HG02763 (cell line): ENCODE data around the gene ATOH7.
"Not testable (repeated sequence)": the region's sequence is repeated elsewhere in the genome, so short reads cannot be mapped to it uniquely, and the experiment has no call there.

ENCODE experiments used
- ATAC-seq: cut with Tn5 transposase; IDR thresholded peaks from one replicate; pipeline ENCODE4 v1.9.1; 2021; ENCODE audit warnings: mild to moderate bottlenecking, moderate library complexity; ENCODE audit not compliant: unreplicated experiment

ATOH7 gene

DNA sequence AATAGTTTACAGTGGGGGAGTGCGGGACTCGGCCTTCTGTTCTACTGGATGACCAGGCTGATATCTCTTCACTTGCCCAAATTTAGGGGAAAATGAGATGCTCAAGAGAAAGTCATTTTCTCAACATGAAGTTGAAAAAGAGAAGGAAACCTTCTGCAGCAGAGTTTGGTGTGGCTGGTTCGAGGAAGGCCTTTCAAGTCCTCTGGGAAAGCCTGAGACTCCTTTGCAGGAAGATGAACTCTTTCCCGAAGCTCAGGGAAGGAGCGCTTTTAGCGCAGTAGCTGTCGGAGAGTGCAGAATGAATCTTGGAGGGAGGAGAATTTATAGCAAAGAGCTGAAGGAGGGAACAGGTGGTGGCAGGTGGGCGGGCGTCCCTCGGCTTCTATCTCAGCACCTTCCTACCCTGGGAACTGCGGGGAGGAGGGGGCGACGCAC lies at the start of gene ATOH7:
ATOH7 (minus strand) TSS at position 297 of the 435 bp plus-strand sequence. CDS start 436 bp downstream, outside the sequence.
- ATAC-seq = no peak

DNA sequence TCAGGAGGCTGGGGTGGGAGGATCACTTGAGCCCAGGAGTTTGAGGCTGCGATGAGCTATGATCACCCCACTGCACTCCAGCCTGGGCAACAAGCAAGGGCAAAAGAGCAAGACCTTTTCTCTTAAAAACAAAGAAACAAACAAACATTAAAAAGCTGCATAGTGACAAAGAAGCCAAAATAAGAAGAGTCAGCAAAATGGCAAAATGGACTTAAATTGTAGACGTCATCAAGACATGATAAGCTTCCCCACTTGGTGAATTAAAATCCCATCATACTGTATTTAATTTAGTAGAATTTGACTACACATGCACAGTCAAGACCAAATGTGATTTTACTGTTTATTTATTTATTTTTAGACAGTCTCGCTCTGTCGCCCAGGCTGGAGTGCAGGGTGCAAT lies 48.8 kb upstream of the ATOH7 start:
- no peak for ATAC-seq

DNA sequence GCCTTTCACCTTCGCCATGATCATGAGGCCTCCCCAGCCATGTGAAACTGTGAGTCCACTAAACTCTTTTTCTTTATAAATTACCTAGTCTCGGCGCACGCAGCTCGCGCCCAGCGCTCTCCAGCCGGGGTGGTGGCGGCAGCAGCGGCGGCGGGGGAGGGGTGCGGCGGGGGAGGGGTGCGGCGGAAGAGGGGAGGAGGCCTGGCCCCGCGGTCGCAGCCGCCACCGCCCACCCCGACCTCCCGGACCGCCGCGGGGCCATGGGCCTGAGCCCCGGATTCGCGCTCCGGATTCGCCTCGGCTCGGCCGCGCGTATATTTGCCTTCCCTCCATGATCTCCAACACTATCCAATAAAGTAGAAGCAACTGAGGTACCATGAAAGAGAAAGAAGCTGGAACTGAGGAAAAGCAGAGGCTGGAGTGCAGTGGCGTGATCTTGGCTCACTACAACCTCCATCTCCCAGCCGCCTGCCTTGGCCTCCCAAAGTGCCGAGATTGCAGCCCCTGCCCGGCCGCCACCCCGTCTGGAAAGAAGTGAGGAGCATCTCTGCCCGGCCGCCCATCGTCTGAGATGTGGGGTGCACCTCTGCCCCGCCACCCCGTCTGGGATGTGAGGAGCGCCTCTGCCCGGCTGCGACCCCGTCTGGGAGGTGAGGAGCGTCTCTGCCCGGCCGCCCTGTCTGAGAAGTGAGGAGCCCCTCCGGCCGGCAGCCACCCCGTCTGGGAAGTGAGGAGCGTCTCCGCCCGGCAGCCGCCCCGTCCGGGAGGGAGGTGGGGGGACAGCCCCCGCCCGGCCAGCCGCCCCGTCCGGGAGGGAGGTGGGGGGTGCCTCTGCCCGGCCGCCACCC lies 47.2 kb upstream of the ATOH7 start:
- not testable (repeated sequence) for ATAC-seq

DNA sequence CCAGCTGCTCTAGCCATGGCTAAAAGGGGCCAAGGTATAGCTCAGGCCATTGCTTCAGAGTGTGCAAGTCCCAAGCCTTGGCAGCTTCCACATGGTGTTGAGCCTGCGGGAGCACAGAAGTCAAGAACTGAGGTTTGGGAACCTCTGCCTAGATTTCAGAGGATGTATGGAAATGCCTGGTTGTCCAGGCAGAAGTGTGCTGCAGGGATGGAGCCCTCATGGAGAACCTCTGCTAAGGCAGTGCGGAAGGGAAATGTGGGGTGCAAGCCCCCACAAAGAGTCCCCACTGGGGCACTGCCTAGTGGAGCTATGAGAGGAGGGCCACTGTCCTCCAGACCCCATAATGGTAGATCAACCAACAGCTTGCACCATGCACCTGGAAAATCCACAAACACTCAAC lies 45.9 kb upstream of the ATOH7 start:
- ATAC-seq = not testable (repeated sequence)

DNA sequence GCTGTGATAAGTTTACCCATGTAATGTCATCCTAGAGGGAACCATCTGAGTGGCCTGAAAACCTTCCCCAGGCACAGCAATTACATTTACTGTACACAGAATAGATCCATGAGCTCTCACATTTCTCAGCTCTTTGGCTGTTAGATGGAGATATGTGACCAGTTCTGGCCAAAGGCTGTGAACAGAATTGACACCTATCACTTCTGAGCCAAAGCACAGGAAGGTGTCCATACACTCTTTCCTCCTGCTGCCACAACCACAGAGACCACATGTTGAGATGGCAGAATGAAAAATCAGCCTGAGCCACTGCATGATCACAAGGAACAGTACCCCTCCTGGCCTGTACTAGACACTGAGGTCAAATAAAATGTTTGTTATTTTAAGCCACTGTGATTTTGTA lies 44.3 kb upstream of the ATOH7 start:
- ATAC-seq = no peak

DNA sequence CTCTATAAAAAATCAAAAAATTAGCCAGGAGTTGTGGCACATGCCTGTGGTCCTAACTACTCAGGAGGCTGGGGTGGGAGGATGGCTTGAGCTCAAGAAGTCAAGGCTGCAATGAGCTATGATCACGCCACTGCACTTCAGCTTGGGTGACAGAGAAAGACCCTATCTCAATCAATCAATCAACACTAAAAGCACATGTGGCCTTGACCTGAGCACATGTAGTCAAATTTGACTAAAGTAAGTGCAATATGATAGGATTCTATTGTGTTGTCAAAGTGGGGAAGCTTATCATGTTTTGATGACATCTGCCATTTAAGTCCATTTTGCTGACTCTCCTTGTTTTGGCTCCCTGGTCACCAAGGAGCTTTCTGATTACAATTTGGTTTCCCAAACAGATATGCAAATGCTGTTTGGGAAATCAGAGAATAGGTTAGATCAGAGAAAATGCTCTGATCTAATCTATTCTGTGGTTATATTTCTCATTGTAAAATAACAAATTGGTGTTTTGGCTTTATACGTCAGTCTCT lies 43.8 kb upstream of the ATOH7 start:
- no peak for ATAC-seq

DNA sequence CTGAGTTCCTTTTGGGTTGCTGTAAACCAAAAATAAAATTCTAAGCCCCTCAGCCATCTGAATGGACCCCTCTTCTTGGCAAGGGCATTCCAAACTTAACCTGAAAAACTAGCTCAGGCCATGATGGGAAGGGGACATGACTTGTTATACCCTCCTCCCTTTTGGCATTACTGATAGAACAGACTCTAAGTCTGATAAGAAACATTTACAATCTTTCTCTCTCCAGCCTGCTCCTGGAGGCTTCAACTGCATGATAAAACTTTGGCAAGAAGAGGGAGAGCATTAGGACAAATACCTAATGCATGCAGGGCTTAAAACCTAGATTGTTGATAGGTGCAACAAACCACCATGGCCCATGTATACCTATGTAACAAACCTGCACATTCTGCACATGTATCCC lies 40.9 kb upstream of the ATOH7 start:
- no peak for ATAC-seq

DNA sequence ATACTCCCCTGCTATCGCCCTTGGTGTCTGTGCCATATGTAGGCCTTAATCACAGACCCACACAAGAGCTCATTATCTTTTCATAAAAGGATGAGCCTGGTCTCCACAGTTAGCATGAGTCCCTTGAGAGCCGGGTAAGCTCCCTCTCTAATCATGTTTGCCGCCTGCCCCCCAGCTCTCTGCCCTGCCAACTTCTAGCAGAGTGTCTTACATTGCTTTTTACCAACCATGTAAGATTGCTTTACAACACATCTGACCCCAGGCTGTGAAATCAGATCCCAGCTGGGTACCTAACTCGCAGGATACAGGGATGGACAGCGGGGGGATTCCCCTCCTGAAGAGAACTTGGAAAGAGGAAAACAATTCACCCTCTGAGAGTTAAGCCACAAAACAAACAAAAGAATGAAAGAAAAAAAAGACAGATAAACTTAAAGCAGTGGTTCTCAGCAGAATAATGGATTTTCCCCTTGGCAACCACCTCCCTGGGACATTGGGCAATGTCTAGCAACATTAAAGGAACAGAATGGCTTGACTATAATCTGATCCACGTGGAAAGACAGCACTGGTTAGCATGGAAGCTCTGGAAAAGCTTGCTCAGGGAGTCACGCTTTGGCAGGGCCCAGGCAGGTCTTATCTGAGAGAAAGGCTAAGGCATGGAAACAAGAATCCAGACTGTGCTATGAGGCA lies 39.4 kb upstream of the ATOH7 start:
- ATAC-seq = no peak

DNA sequence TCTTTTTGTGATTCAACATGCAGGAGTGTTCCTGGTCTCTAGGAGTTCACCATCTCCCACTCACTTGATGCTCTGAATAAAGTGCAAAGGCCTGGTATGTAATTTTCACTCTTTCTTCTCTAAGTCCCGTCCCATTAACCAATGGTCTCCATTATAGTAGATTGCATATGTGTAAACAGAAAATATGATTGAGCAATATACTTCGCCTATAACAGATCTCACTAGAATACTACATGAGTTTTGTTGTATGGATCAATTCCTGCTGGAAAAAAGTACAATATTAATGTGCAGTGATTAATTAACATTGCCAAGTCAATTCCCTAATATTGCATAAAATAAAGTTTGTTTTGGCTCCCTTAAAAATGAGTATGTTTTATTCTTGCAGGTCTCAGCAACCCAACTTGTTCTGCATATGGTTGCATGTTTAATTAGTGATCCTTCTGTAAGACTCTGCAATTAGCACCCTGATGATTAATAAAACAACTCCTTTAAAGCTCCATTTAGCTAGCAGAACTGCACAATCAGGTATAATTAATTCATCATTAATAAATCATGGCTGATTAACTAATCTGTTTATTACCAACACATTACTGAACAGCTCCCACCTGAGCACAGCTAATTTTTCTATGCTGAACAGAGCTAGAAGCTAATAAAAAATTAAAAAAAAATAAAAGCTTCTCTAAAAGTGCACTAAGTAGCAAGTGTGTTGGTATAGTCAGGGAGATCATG lies 37.8 kb upstream of the ATOH7 start:
- ATAC-seq = no peak

DNA sequence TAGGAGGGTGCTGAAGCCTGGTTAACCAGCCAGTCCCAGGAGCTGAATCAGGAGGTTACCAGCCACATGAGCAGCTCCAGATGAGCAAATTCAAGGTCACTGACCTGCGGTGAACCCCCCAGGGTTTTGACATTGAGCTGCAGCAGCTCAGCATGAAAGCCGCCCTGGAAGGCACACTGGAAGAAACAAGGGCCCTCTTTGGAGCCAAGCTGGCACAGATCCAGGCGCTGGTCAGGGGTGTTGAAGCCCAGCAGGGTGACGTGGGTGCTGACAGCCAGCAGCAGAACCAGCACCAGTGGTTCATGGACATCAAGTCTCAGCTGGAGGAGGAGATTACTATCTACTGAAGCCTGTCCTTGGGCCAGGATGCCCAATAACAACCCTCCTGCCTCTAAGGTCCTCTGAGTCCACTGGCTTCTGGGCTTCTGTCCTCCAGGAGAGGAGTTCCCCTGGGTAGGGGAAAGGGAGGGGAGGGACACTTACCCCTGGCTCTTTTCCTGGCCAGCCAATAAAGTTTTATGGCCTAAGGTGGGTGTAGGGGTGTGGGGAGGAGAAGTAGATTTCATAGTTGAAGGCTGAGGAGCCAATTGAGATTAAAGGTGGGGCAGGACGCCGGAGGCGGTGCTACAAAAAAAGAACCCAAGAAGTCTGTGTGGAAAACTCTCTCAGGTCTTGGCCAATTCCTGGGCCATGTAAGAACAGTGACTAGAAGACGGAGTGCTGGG lies 29.4 kb upstream of the ATOH7 start:
- ATAC-seq = no peak

DNA sequence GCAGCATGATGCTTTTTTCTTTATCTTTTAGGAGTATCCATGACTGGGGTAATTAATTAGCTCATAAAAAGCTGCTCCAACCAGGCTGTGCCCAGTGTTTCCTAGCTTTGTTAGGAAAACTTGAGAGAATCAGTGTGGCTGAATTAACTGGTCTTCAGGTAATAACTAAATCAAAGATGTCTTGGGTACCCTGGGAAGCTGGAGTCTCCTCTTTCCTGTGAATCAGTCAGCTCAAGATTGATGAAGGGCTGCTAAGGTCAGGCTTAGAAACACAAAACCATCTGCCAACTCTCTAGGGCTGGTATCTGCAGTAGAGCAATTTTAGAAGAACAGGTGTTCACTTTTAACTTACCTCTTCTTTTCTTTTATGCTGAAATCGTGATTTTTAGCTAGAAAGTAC lies 21.4 kb upstream of the ATOH7 start:
- no peak for ATAC-seq

DNA sequence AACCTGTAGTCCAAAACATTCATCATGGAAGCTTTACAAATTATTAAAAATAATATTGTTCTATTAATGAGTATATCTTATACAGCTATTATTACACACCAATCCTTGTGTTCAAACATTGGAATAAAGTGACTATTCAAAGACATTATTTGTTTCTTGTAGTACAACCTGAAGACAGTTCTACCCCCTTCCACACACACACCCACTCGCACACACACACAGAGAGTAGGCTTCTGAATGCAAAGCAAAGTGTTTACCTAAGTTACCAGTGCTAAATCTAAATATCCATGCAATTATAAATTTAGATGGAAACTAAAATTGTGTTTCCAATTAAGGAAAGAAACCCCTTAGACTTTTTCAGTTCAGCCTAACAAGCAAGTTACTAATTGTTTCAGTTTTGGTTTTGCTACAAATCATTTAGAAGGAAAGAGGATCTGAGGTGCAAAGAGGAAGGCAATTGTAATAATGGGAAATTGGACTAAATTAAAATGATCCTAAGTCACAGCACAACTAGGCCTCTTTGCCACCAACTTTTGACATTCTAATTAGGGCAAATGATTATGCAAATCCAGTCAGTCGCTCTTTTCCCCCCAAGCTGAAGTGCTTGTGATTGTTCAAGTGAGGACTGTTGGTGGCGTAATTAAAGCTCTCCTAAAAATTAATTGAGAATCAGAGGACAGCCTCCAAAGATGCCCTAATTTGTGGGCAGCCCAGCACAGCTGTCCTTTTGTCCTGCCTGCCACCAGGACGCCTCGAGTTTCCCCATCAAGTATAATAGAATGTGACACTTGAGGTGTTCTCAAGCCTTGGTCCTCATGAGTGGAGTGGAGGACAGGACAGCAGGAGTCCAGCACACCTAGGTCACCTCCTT lies 19.9 kb upstream of the ATOH7 start:
- no peak for ATAC-seq

DNA sequence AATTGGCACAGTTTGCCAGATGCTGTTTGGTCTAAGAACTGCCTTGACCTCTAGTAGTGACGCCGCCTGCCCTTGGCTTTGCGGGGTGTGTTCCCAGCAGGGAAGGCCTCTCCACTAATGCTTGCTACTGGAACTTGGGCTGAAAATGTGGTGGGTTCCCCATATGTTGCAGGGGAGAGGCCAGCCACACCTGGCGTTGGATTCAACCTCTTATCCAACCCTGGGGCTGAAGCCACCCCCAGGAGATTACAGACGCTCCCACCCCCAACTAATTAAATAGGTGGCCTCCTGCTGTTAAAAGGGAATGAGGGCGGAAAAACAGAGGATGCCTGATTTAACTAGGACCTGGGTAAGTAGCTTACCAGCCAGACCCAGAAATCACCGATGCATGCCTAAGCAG lies 19.2 kb upstream of the ATOH7 start:
- ATAC-seq = no peak

DNA sequence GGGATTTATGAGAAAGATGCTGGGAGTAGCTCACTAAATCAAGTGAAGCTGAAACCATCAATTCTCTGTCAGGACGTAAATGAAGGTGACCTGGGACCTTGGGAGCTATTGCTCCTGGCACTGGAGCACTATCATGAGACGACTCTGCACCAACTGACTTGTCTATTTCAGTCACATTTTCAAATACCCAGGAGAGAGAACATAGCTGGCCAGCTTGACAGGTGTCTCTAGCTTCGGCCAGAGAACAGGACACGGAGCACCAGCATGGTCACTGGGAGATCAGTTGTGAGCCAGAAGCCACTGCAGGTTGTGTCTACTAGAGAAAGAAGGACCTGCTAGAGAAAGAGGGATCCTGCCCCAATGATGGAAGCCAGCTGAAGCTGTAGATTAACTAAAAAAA lies 17.4 kb upstream of the ATOH7 start:
- ATAC-seq = no peak

DNA sequence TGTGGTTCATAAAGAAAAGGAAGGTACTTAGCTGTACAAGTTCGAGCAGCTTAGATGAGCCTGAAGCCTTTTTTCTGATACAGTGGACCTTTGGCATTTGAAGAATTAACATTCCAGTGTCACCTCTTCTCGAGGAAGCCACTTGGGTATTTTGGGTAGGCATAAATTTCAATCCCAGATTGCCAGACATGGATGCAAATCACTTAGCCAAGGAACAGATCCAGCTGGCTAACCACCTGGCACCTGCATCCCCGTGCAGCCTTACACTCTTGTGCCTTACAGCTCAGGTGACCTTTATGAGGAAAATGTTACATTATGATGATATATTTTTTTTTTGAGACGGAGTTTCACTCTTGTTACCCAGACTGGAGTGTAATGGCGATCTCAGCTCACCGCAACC lies 16.0 kb upstream of the ATOH7 start:
- ATAC-seq = no peak

DNA sequence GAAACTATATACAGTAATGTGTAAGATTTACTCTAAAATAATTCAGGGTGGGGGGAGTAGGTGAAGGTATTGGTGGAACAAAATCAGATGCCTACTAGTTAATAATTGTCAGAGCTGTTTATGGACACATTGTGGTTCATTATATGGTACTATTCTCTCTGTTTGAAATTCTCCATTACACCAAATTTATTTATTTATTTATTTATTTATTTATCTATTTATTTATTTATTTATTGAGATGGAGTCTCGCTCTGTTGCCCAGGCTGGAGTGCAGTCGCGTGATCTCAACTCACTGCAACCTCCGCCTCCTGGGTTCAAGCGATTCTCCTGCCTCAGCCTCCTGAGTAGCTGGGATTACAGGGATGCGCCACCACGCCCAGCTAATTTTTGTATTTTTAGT lies 14.5 kb upstream of the ATOH7 start:
- ATAC-seq = not testable (repeated sequence)

DNA sequence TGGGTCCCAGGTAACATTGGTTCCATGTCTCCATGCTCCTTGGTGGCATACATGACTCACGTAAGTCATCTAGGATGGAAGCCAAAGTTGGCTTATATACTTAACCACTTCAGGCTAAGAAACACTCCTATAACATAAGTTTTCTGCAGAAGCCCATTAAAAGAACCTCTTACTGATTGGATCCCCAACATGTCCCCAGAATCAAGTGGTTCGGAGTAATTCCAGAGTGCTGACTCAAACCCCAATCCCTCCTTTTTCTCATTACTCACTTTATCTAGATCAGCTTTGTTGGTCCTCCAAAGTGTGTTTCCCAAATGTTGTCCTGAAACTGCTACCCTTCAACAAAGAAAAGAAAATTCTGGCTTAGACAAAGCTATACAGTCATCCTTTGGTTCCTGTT lies 10.1 kb upstream of the ATOH7 start:
- ATAC-seq = no peak

DNA sequence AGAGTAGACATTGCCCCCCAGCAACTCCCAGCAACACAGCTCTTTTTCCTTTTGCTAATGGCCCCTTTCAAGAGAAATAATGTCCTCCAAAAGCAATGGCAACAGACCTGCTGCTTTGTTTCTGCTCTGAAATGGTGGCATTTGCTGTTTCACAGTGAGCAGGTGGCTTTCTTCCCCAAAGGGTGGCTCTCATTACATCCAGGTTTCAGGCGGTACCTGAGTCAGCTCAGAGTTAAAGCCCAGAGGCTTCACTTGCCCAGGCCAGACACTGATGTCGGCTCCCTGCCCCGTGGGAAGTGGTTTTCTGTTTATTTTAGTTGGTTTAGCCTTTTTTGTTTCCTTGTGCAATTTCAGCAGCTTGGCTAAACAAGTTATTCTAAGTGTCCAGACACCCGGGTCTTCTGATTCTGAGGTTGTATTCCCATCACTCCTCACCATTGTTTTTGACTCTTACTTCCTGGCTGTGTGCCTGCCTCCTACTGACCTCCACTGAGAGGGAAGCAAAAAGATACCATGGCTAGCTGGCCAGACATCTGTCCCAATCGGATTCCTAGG lies 7.8 kb upstream of the ATOH7 start:
- ATAC-seq = no peak

DNA sequence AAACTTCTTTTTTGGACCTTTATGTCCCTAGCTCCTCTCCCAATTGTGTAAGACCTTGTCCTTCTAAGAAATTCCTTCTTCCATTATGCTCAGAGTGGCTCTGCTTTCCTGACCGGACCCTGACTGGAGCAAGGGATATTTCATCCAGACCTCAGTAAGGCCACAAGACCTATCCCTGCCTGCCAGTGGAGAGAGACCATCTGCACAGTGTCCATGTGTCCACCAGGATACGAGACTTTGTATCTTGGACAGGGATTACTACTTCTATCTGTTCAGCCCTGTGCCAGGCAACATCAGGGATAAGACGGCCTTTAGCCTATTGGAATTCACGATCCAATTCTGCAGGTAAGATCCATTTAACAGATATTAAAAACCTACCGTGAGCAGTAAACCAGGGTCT lies 7.2 kb upstream of the ATOH7 start:
- no peak for ATAC-seq

DNA sequence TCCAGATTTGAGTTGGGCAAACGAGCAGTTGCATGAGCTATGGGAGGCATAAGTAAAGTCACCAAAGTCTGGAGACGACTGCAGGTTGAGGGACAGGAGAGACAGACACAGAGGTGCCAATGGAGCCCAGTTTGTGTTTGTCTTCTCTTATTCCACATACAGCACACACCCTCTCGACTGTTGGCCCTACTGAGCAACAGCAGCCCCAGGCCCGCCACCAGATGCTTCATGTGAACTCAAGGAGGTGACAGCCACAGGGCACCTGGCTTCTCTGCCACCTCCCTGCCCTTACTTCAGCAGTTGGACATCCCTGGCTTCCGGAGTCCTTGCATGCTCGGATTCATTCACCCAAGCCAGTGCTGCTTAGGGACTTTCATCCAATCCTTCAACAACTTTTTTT lies 6.5 kb upstream of the ATOH7 start:
- no peak for ATAC-seq
